Measurements from ENCODE around the gene ITGB1.

GRCh38 chr10:32952541-32953276 lies 5.3 kb downstream of the ITGB1 start:
- TF ChIP-seq CTCF (IDR thresholded peaks at IDR 0.05) (no peak), POLR2AphosphoS5 (IDR thresholded peaks at IDR 0.05) (no peak), POLR2A (IDR thresholded peaks at IDR 0.05) (no peak), EP300 (IDR thresholded peaks at IDR 0.05) (no peak)
